B cell (primary cell): Measurements from ENCODE around the gene HNRNPF. TPM values are rescaled to one million over a fixed set of nuclear protein-coding genes. Genes with fewer than 3 reads are reported as not detected.

ENCODE experiments used
- ATAC-seq: fragments of 200-7000 bp; cut with Tn5 transposase; one replicate; pipeline ENCODE4 v1.10.0; 2021; ENCODE audit warnings: low read depth, mild to moderate bottlenecking, moderate number of reproducible peaks, moderate library complexity
- CTCF ChIA-PET: fragments of 350-600 bp; sonication (Branson Sonifier 250); formaldehyde crosslinking; loops from one replicate; lab custom pipeline; 2021; ENCODE audit warnings: antibody characterized with exemption, inconsistent platforms; lab: Charles Lee
- POLR2A ChIA-PET: fragments of 350-600 bp; sonication (Branson Sonifier 250); formaldehyde crosslinking; loops from one replicate; lab custom pipeline; 2021; ENCODE audit warnings: antibody characterized with exemption; lab: Charles Lee
- DNase-seq: peaks from one replicate; pipeline ENCODE4 v3.0.0; 2013
- H2AFZ ChIP-seq: 2 replicates; pipeline ENCODE4 v1.6.1; 2012; ENCODE audit warnings: mild to moderate bottlenecking, low read depth, low read length; ENCODE audit not compliant: insufficient read depth, poor library complexity, severe bottlenecking
- H3K27ac ChIP-seq, 2 donors: 1 replicate in 1 of 2; 2 replicates in 1 of 2; pipeline ENCODE4 v1.5.1; 2012 to 2013; ENCODE audit warnings: low read length in 2 of 2, mild to moderate bottlenecking in 2 of 2, moderate library complexity in 1 of 2
- H3K27me3 ChIP-seq, 4 experiments: fragments of 200-600 bp in 1 of 4; sonication (generic) in 1 of 4; replicated peaks in 1 of 4; 1 replicate in 2 of 4; 2 replicates in 2 of 4; pipeline versions ENCODE4 v1.6.1 to v1.7.0; 2013 to 2016; ENCODE audit warnings: low read length in 3 of 4, mild to moderate bottlenecking in 2 of 4, mixed read lengths in 1 of 4, moderate library complexity in 1 of 4; ENCODE audit not compliant: insufficient read depth in 4 of 4, control insufficient read depth in 3 of 4; ENCODE audit errors: control extremely low read depth in 1 of 4
- H3K36me3 ChIP-seq, 2 experiments: replicated peaks in 1 of 2; 1 replicate in 1 of 2; 2 replicates in 1 of 2; pipeline versions ENCODE4 v1.6.1 to v1.7.1; 2013; ENCODE audit warnings: low read length in 1 of 2; ENCODE audit not compliant: insufficient read depth in 2 of 2, control insufficient read depth in 1 of 2; ENCODE audit errors: control extremely low read depth in 1 of 2, extremely low read depth in 1 of 2
- H3K4me1 ChIP-seq, 2 donors: fragments of 200-600 bp in 1 of 2; sonication (generic) in 1 of 2; 1 replicate in 1 of 2; 2 replicates in 1 of 2; pipeline versions ENCODE4 v1.5.1 to v1.6.1; 2013 to 2017; ENCODE audit warnings: low read length in 2 of 2; ENCODE audit not compliant: control insufficient read depth in 2 of 2, insufficient read depth in 2 of 2
- H3K4me2 ChIP-seq: replicated peaks from 2 replicates; pipeline ENCODE3; 2012; ENCODE audit warnings: mild to moderate bottlenecking, low read depth, low read length; ENCODE audit not compliant: poor library complexity, severe bottlenecking
- H3K4me3 ChIP-seq, 5 experiments: fragments of 200-600 bp in 1 of 5; sonication (generic) in 1 of 5; 1 replicate in 3 of 5; 2 replicates in 2 of 5; pipeline versions ENCODE4 v1.5.1 to v1.7.0; 2011 to 2016; ENCODE audit warnings: low read length in 4 of 5, mild to moderate bottlenecking in 4 of 5, low read depth in 2 of 5, control low read depth in 1 of 5, moderate library complexity in 1 of 5; ENCODE audit not compliant: insufficient read depth in 1 of 5; ENCODE audit errors: control extremely low read depth in 1 of 5, extremely low read depth in 1 of 5
- H3K79me2 ChIP-seq: fragments of 200-600 bp; sonication (generic); one replicate; pipeline ENCODE4 v1.6.0; 2016; ENCODE audit warnings: low read length; ENCODE audit not compliant: control insufficient read depth, insufficient read depth
- H3K9ac ChIP-seq: fragments of 200-600 bp; sonication (generic); 2 replicates; pipeline ENCODE4 v1.6.1; 2017; ENCODE audit warnings: mild to moderate bottlenecking, low read length, moderate library complexity
- H3K9me3 ChIP-seq, 3 donors: one replicate each; pipeline versions ENCODE4 v1.6.1 to v1.7.1; 2013; ENCODE audit warnings: low read length in 2 of 3; ENCODE audit not compliant: control insufficient read depth in 2 of 3, insufficient read depth in 1 of 3; ENCODE audit errors: control extremely low read depth in 1 of 3
- H4K20me1 ChIP-seq: 2 replicates; pipeline ENCODE4 v1.6.0; 2012; ENCODE audit warnings: mild to moderate bottlenecking, low read length; ENCODE audit not compliant: insufficient read depth, control insufficient read depth, poor library complexity, severe bottlenecking
- H3K27ac Mint-ChIP-seq: one replicate; pipeline ENCODE4 v1.8.0; 2021; ENCODE audit warnings: mixed read lengths
- H3K27me3 Mint-ChIP-seq: one replicate; pipeline ENCODE4 v1.8.0; 2021; ENCODE audit warnings: mixed read lengths
- H3K4me1 Mint-ChIP-seq: one replicate; pipeline ENCODE4 v1.8.0; 2021; ENCODE audit warnings: mixed read lengths
- H3K4me3 Mint-ChIP-seq: one replicate; pipeline ENCODE4 v1.8.0; 2021; ENCODE audit warnings: mixed read lengths
- H3K9me3 Mint-ChIP-seq: one replicate; pipeline ENCODE4 v1.8.0; 2022; ENCODE audit warnings: mixed read lengths; ENCODE audit not compliant: insufficient read depth
- EZH2 ChIP-seq: IDR thresholded peaks from 2 replicates; pipeline ENCODE4 v1.6.1; 2012; ENCODE audit warnings: borderline replicate concordance, low read depth, mild to moderate bottlenecking, moderate library complexity, low read length; ENCODE audit not compliant: insufficient read depth, poor library complexity, severe bottlenecking
- WGBS: methylation state at CpG from one replicate; pipeline ENCODE4 v1.1.5; 2013; ENCODE audit warnings: missing lambda C conversion rate; ENCODE audit not compliant: insufficient coverage; 5-methylcytosine and 5-hydroxymethylcytosine counted together
- intact Hi-C: fragments of 100-400 bp; cut with micrococcal nuclease; formaldehyde crosslinking; loops from one replicate; pipeline ENCODE4 v1.10.0; 2022
- polyA plus RNA-seq: library from polyadenylated mRNA; depleted of rRNA; stranded (reverse); fragments of >200 nt; gene quantifications from 2 replicates; pipeline ENCODE4 v1.2.3, GENCODE V29; 2012
- total RNA-seq, 2 donors: library from RNA; stranded (reverse); fragments of 120-200 nt in 1 of 2; gene quantifications; 1 replicate in 1 of 2; 2 replicates in 1 of 2; pipeline versions ENCODE4 v1.2.3 to v1.2.4, GENCODE V29; 2013 to 2022
- TF ChIP-seq, protein P1 (sequence below): fragments of 200-600 bp; IDR thresholded peaks from one replicate; pipeline ENCODE4 v1.8.0; 2022; ENCODE audit warnings: antibody characterized with exemption, mild to moderate bottlenecking

The HNRNPF gene
- total and polyA plus RNA-seq, 2 donors (not counting 1 experiment from before 2014, with no cell fraction given): 76.7 to 161 TPM

DNA sequence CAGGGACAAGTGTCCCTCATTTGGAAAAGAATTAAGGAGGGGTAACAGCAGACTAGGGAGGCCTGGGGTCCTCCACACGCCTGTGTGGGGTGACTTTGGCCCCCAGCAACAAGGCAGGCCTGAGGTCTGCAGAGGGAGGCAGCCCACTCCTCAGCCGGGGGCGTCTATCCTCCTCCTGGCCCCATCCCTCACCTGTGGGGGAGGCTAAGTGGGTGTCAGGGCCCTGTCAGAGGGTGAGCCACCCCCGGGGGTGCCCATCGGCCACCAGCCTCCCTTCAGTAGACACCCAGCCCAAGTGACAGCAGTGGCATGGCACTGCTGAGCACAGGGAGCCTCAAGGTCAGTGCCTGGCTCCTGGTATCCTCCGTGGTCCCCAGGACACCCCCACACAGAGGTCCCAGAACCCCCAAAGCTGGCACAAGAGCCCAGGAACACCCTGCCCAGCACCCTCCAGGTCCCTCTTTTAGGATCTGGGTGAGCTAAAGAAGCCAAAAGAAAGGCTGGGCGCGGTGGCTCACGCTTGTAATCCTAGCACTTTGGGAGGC is 38.2 kb downstream of the HNRNPF start:
- Mint-ChIP-seq H3K4me3 (no peak overlapping the region), H3K27ac (no peak overlapping the region), H3K9me3 (no peaks in the 10 kb centered on the region), H3K27me3 (peaks cover 6% of the 10 kb centered on the region), H3K4me1 (no peaks in the 10 kb centered on the region)
- WGBS: 92% methylated on average over 6 of the region's 9 CpGs
- Histone ChIP-seq H3K4me1 (no peaks in the 10 kb centered on the region), H2AFZ (no peak overlapping the region), H3K36me3 (no peaks in the 10 kb centered on the region), H3K27me3 (no peaks in the 10 kb centered on the region), H3K4me2 (no peak overlapping the region), H3K9ac (no peak overlapping the region), H3K27ac (no peak overlapping the region), H3K4me3 (no peak overlapping the region), H3K9me3 (peaks cover 0 to 11% (median 0%) of the 10 kb centered on the region in 3 donors), H4K20me1 (no peaks in the 10 kb centered on the region), H3K79me2 (no peaks in the 10 kb centered on the region)
- DNase-seq (no peak), ATAC-seq (no peak)
- CTCF ChIA-PET: interaction anchor here (0.8 kb wide), 1 partner anchor 91 kb away, joined by 3 read pairs; no protein-coding TSS in a partner anchor
- TF ChIP-seq EZH2: no peak
- TF ChIP-seq, protein P1, sequence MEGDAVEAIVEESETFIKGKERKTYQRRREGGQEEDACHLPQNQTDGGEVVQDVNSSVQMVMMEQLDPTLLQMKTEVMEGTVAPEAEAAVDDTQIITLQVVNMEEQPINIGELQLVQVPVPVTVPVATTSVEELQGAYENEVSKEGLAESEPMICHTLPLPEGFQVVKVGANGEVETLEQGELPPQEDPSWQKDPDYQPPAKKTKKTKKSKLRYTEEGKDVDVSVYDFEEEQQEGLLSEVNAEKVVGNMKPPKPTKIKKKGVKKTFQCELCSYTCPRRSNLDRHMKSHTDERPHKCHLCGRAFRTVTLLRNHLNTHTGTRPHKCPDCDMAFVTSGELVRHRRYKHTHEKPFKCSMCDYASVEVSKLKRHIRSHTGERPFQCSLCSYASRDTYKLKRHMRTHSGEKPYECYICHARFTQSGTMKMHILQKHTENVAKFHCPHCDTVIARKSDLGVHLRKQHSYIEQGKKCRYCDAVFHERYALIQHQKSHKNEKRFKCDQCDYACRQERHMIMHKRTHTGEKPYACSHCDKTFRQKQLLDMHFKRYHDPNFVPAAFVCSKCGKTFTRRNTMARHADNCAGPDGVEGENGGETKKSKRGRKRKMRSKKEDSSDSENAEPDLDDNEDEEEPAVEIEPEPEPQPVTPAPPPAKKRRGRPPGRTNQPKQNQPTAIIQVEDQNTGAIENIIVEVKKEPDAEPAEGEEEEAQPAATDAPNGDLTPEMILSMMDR: no peak
- intact Hi-C loops: no loop called here
- POLR2A ChIA-PET: no interaction called here

- Histone ChIP-seq H2AFZ (no peak overlapping the region), H3K4me3 (no peak overlapping the region), H3K79me2 (no peaks in the 10 kb centered on the region), H3K4me2 (no peak overlapping the region), H3K4me1 (no peaks in the 10 kb centered on the region), H3K9me3 (peaks cover 0 to 11% (median 0%) of the 10 kb centered on the region in 3 donors), H3K9ac (no peak overlapping the region), H3K27ac (no peak overlapping the region), H3K36me3 (no peaks in the 10 kb centered on the region), H3K27me3 (no peaks in the 10 kb centered on the region), H4K20me1 (no peaks in the 10 kb centered on the region)
- Mint-ChIP-seq H3K27ac (no peak overlapping the region), H3K9me3 (no peaks in the 10 kb centered on the region), H3K4me1 (no peaks in the 10 kb centered on the region), H3K27me3 (peaks cover 6% of the 10 kb centered on the region), H3K4me3 (no peak overlapping the region)
- intact Hi-C loops: no loop called here
- ChIA-PET POLR2A (no interaction called here), CTCF (no interaction called here)
- DNase-seq: no peak
- TF ChIP-seq, protein P1: no peak
- TF ChIP-seq EZH2: no peak
- no peak for ATAC-seq
- WGBS: 89% methylated on average over 4 of the region's 4 CpGs
Observed at GRCh38 chr10:43369921-43370320, 39.1 kb downstream of the HNRNPF start.
